Measurements from ENCODE around the gene NEU2.
A peak's percentile ranks its signal among the peaks of the same experiment; 100 is the strongest.

Gene NEU2

DNA sequence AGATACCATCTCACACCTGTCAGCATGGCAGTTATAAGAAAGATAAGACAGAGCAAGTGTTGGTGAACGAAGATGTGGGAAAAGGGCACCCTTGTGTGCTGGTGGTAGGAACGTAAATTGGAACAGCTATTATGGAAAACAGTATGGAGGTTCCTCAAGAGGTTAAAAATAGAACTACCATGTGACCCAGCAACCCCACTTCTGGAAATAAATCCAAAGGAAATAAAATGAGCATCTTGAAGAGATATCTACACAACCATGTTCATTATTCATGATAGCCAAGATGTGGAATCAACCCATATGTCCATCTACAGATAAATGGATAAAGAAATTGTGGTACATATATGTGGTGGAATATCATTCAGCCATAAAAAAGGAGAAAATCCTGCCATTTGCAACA is 46.3 kb upstream of the NEU2 start:
- no peak for TF ChIP-seq FOXM1 (IDR thresholded peaks at IDR 0.05; ENCODE audit: borderline replicate concordance, low read depth)
- no peak for TF ChIP-seq EGR1 (IDR thresholded peaks at IDR 0.05)
- no peak for TF ChIP-seq CREB1 (IDR thresholded peaks at IDR 0.05; ENCODE audit: low read depth)
- TF ChIP-seq TAF1 (IDR thresholded peaks at IDR 0.05; ENCODE audit: low read depth) = no peak
- TF ChIP-seq TEAD4 (IDR thresholded peaks at IDR 0.05) = no peak
- TF ChIP-seq RAD21 (IDR thresholded peaks at IDR 0.05; ENCODE audit: low read depth) = no peak
- TF ChIP-seq, protein P1, sequence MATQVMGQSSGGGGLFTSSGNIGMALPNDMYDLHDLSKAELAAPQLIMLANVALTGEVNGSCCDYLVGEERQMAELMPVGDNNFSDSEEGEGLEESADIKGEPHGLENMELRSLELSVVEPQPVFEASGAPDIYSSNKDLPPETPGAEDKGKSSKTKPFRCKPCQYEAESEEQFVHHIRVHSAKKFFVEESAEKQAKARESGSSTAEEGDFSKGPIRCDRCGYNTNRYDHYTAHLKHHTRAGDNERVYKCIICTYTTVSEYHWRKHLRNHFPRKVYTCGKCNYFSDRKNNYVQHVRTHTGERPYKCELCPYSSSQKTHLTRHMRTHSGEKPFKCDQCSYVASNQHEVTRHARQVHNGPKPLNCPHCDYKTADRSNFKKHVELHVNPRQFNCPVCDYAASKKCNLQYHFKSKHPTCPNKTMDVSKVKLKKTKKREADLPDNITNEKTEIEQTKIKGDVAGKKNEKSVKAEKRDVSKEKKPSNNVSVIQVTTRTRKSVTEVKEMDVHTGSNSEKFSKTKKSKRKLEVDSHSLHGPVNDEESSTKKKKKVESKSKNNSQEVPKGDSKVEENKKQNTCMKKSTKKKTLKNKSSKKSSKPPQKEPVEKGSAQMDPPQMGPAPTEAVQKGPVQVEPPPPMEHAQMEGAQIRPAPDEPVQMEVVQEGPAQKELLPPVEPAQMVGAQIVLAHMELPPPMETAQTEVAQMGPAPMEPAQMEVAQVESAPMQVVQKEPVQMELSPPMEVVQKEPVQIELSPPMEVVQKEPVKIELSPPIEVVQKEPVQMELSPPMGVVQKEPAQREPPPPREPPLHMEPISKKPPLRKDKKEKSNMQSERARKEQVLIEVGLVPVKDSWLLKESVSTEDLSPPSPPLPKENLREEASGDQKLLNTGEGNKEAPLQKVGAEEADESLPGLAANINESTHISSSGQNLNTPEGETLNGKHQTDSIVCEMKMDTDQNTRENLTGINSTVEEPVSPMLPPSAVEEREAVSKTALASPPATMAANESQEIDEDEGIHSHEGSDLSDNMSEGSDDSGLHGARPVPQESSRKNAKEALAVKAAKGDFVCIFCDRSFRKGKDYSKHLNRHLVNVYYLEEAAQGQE (IDR thresholded peaks at IDR 0.05; ENCODE audit: low read depth) = no peak
- TF ChIP-seq, protein P2, sequence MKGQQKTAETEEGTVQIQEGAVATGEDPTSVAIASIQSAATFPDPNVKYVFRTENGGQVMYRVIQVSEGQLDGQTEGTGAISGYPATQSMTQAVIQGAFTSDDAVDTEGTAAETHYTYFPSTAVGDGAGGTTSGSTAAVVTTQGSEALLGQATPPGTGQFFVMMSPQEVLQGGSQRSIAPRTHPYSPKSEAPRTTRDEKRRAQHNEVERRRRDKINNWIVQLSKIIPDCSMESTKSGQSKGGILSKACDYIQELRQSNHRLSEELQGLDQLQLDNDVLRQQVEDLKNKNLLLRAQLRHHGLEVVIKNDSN (IDR thresholded peaks at IDR 0.05) = no peak
- no peak for TF ChIP-seq NFIC (IDR thresholded peaks at IDR 0.05)
- TF ChIP-seq TCF12 (IDR thresholded peaks at IDR 0.05; ENCODE audit: low read depth) = no peak
- no peak for TF ChIP-seq CEBPB (IDR thresholded peaks at IDR 0.05)
- TF ChIP-seq ZBTB7A (IDR thresholded peaks at IDR 0.05; ENCODE audit: low read depth) = no peak
- no peak for TF ChIP-seq EP300 (IDR thresholded peaks at IDR 0.05; ENCODE audit: borderline replicate concordance)
- TF ChIP-seq, protein P3, sequence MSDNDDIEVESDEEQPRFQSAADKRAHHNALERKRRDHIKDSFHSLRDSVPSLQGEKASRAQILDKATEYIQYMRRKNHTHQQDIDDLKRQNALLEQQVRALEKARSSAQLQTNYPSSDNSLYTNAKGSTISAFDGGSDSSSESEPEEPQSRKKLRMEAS (IDR thresholded peaks at IDR 0.05) = no peak
- TF ChIP-seq YY1 (IDR thresholded peaks at IDR 0.05; ENCODE audit: low read depth) = no peak

DNA sequence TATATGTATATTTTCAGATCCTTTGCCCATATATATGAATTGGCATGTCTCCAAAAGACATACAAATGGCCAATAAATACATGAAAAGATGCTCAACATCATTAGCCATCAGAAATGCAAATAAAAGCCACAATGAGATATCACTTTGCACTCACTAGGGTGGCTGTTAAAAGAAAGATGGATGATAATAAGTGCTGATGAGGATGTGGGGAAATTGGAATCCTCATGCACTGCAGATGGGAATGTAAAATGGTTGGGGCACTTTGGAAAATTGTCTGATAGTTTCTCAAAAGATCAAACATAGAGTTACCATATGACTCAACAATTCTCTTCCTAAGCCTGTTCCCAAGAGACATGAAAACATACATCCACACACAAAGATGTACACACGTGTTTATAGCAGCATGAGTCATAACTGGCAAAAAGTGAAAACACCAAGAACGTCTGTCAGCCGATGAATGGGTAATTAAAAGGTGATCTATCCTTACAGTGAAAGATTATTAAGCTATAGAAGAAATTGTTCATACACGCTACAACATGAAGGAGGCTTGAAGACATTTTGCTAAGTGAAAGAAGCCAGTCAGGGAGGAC is 39.1 kb upstream of the NEU2 start:
- TF ChIP-seq TCF12 (IDR thresholded peaks at IDR 0.05; ENCODE audit: low read depth) (no peak), CEBPB (IDR thresholded peaks at IDR 0.05) (no peak), ZBTB7A (IDR thresholded peaks at IDR 0.05; ENCODE audit: low read depth) (no peak), TAF1 (IDR thresholded peaks at IDR 0.05; ENCODE audit: low read depth) (no peak), TEAD4 (IDR thresholded peaks at IDR 0.05) (no peak), RAD21 (IDR thresholded peaks at IDR 0.05; ENCODE audit: low read depth) (no peak), CREB1 (IDR thresholded peaks at IDR 0.05; ENCODE audit: low read depth) (no peak)
- TF ChIP-seq, protein P2 (IDR thresholded peaks at IDR 0.05) = no peak

DNA sequence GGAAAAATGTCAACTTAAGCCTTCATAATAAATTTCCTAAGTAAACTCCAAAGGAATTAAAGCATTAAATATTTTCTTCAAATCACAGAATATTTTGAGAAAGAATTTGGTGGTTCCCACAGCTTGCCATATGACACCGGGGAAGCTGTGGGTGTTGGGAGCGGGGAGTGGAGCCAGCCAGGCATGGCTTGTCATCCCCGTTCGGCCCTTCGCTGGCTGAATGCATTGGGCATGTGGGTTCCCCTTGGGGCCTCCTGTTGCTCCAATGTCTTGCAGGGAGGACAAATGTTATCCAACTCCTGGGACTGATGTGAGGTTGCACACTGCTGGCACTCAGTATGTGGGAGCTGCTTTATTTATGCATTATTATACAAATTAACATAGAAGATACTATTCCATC is 38.0 kb upstream of the NEU2 start:
- TF ChIP-seq NFIC (IDR thresholded peaks at IDR 0.05) (peak; percentile 25; the same call in 1 of the 2 replicates), TEAD4 (IDR thresholded peaks at IDR 0.05) (peak; percentile 25; the same call in 1 of the 2 replicates), TAF1 (IDR thresholded peaks at IDR 0.05; ENCODE audit: low read depth) (no peak), EP300 (IDR thresholded peaks at IDR 0.05; ENCODE audit: borderline replicate concordance) (peak; percentile 49), ZBTB7A (IDR thresholded peaks at IDR 0.05; ENCODE audit: low read depth) (no peak), TCF12 (IDR thresholded peaks at IDR 0.05; ENCODE audit: low read depth) (no peak)

DNA sequence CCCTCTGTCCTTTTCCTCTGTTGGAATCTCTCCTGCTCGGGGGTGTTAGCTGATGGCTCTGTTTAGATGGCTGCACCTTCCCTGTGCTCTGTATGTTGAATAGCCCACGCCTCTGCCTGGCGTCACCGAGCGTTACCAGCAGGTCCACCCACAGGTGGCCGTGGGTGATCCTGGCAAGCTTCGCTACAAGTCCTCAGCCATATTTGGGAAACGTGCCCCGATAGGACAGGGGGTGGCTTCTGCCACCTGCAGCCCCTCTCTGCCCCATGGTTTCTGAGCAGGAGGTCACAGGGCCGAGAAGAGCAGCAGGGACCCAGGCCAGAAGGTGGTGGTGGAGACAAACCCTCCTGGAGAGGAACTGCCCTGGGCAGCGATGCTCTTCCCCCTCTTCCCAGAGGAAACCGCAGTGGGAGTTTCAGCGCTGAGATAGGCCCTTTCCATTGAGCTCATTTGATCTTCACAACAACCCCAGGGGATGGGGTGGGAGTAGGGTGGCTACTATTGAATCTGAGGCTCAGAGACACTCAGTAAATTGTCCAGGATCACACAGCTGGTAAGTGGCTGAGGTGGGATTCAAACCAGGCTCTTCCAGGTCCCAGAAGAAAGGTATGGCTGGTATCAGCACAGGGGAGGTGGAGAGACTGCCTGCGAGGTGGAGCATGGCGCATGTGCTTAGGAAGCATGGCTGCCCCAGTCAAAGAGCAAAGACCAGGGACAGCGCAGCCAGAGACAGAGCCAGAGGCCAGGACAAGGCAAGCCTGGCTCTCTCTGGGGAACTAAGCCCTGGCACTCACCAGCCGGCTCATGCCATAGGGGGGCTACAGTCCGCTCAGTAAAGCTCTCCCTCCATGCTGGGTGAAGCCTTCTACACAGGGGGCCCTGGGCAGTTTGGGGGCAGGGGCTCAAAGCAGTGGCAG is 34.5 kb upstream of the NEU2 start:
- TF ChIP-seq NFIC (IDR thresholded peaks at IDR 0.05) (no peak), FOXM1 (IDR thresholded peaks at IDR 0.05; ENCODE audit: borderline replicate concordance, low read depth) (no peak), RAD21 (IDR thresholded peaks at IDR 0.05; ENCODE audit: low read depth) (no peak), TAF1 (IDR thresholded peaks at IDR 0.05; ENCODE audit: low read depth) (no peak), CREB1 (IDR thresholded peaks at IDR 0.05; ENCODE audit: low read depth) (no peak), CEBPB (IDR thresholded peaks at IDR 0.05) (no peak), EGR1 (IDR thresholded peaks at IDR 0.05) (no peak), EP300 (IDR thresholded peaks at IDR 0.05; ENCODE audit: borderline replicate concordance) (no peak), TCF12 (IDR thresholded peaks at IDR 0.05; ENCODE audit: low read depth) (no peak)

DNA sequence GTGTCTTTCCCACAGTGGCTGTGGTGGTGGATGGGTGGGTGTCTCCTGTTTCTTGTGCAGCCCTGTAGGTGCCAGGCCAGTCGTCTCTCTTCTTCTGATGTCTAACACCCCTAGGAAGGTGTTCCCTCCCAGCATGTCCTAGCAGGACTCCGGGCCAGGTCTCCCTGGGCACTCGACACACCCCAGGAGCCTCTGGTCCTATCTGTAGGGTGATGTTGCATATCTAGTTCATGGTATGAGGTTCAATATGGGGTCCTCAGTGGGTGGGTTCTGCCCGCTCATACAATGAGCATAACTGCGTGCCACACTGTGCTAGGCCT is 33.8 kb upstream of the NEU2 start:
- TF ChIP-seq RAD21 (IDR thresholded peaks at IDR 0.05; ENCODE audit: low read depth) (no peak), TEAD4 (IDR thresholded peaks at IDR 0.05) (no peak), EGR1 (IDR thresholded peaks at IDR 0.05) (no peak), EP300 (IDR thresholded peaks at IDR 0.05; ENCODE audit: borderline replicate concordance) (no peak), YY1 (IDR thresholded peaks at IDR 0.05; ENCODE audit: low read depth) (no peak), TAF1 (IDR thresholded peaks at IDR 0.05; ENCODE audit: low read depth) (no peak), FOXM1 (IDR thresholded peaks at IDR 0.05; ENCODE audit: borderline replicate concordance, low read depth) (no peak), NFIC (IDR thresholded peaks at IDR 0.05) (no peak), CEBPB (IDR thresholded peaks at IDR 0.05) (no peak), ZBTB7A (IDR thresholded peaks at IDR 0.05; ENCODE audit: low read depth) (no peak)
- TF ChIP-seq, protein P3 (IDR thresholded peaks at IDR 0.05) = no peak
- TF ChIP-seq, protein P2 (IDR thresholded peaks at IDR 0.05) = no peak
- TF ChIP-seq, protein P1 (IDR thresholded peaks at IDR 0.05; ENCODE audit: low read depth) = no peak
